H1 (cell line): Measurements from ENCODE around the gene MMP25. TPM values are rescaled to one million over a fixed set of nuclear protein-coding genes. Genes with fewer than 3 reads are reported as not detected.

Source experiments
- CTCF ChIA-PET: fragments of 300-600 bp; sonication (Branson Sonifier 250); formaldehyde crosslinking; loops from one replicate; lab custom pipeline; 2021; ENCODE audit not compliant: partially characterized antibody; lab: Charles Lee
- POLR2A ChIA-PET: fragments of 300-600 bp; sonication (Branson Sonifier 250); formaldehyde crosslinking; loops from one replicate; lab custom pipeline; 2021; ENCODE audit warnings: inconsistent platforms; ENCODE audit not compliant: partially characterized antibody; lab: Charles Lee
- DNase-seq, 2 experiments: peaks; one replicate each; pipeline versions ENCODE4 v3.0.0 to v3.0.0-alpha.2; 2010 to 2022; ENCODE audit warnings: low spot score in 2 of 2, low read depth in 1 of 2, mixed read lengths in 1 of 2
- FAIRE-seq: peaks from 2 replicates; lab custom pipeline; 2011; peaks lifted over from hg19 to GRCh38; lab: Jason Lieb, UNC
- H2AFZ ChIP-seq: 2 replicates; pipeline ENCODE4 v1.8.1; 2012; ENCODE audit warnings: low read length, inconsistent platforms
- H2AK5ac ChIP-seq: 2 replicates; pipeline ENCODE4 v1.6.1; 2013; ENCODE audit warnings: low read depth, low read length
- H2BK120ac ChIP-seq: replicated peaks from 2 replicates; pipeline ENCODE3; 2013; ENCODE audit warnings: low read depth, low read length, inconsistent platforms
- H2BK12ac ChIP-seq: 2 replicates; pipeline ENCODE4 v1.6.1; 2013; ENCODE audit warnings: low read depth, low read length
- H2BK15ac ChIP-seq: 2 replicates; pipeline ENCODE4 v1.6.1; 2013; ENCODE audit warnings: low read length
- H2BK20ac ChIP-seq: 2 replicates; pipeline ENCODE4 v1.6.1; 2013; ENCODE audit warnings: low read length
- H2BK5ac ChIP-seq: 2 replicates; pipeline ENCODE4 v1.6.1; 2013; ENCODE audit warnings: low read depth, low read length
- H3K14ac ChIP-seq: 2 replicates; pipeline ENCODE4 v1.6.1; 2013; ENCODE audit warnings: inconsistent platforms; ENCODE audit not compliant: insufficient read length
- H3K18ac ChIP-seq: 2 replicates; pipeline ENCODE4 v1.6.1; 2013; ENCODE audit warnings: low read length; ENCODE audit errors: extremely low read depth
- H3K23ac ChIP-seq: 2 replicates; pipeline ENCODE4 v1.6.1; 2013; ENCODE audit warnings: inconsistent platforms; ENCODE audit not compliant: insufficient read length
- H3K23me2 ChIP-seq: 2 replicates; pipeline ENCODE4 v1.6.1; 2013; ENCODE audit warnings: low read depth, low read length
- H3K27ac ChIP-seq: 2 replicates; pipeline ENCODE4 v1.6.1; 2011; ENCODE audit warnings: low read depth, low read length, inconsistent platforms
- H3K27me3 ChIP-seq, 4 experiments: replicated peaks in 1 of 4; 1 replicate in 1 of 4; 2 replicates in 3 of 4; pipeline versions ENCODE4 v1.6.1 to v1.8.1; 2011 to 2013; ENCODE audit warnings: low read length in 3 of 4, mild to moderate bottlenecking in 3 of 4, inconsistent platforms in 2 of 4, mixed read lengths in 2 of 4, moderate library complexity in 1 of 4; ENCODE audit not compliant: control insufficient read depth in 3 of 4, insufficient read depth in 3 of 4; ENCODE audit errors: extremely low read depth in 1 of 4
- H3K36me3 ChIP-seq, 4 experiments: 2 replicates each; pipeline versions ENCODE4 v1.6.1 to v1.8.1; 2011 to 2013; ENCODE audit warnings: mild to moderate bottlenecking in 4 of 4, low read length in 3 of 4, moderate library complexity in 2 of 4, control low read depth in 1 of 4, inconsistent platforms in 1 of 4; ENCODE audit not compliant: insufficient read depth in 4 of 4, control insufficient read depth in 2 of 4
- H3K4ac ChIP-seq: replicated peaks from 2 replicates; pipeline ENCODE3; 2013; ENCODE audit warnings: low read length, low read depth, mixed read lengths, inconsistent platforms; ENCODE audit not compliant: insufficient read length
- H3K4me1 ChIP-seq, 4 experiments: replicated peaks in 1 of 4; 1 replicate in 1 of 4; 2 replicates in 3 of 4; pipeline versions ENCODE4 v1.6.1 to v1.8.1; 2011 to 2013; ENCODE audit warnings: low read length in 3 of 4, inconsistent platforms in 2 of 4, mixed read lengths in 1 of 4; ENCODE audit not compliant: insufficient read depth in 4 of 4, control insufficient read depth in 3 of 4
- H3K4me2 ChIP-seq, 2 experiments: 2 replicates each; pipeline versions ENCODE4 v1.6.1 to v1.8.1; 2011 to 2013; ENCODE audit warnings: low read depth in 2 of 2, low read length in 2 of 2, control low read depth in 1 of 2, inconsistent platforms in 1 of 2, mild to moderate bottlenecking in 1 of 2; ENCODE audit not compliant: insufficient read depth in 1 of 2
- H3K4me3 ChIP-seq, 4 experiments: fragments of 200-600, 300-600 bp in 1 of 4; sonication (generic), shearing (Covaris generic), sonication (Bioruptor Twin) in 1 of 4; 2 replicates each; pipeline versions ENCODE4 v1.5.1 to v1.8.1; 2011 to 2016; ENCODE audit warnings: low read length in 4 of 4, low read depth in 3 of 4, control low read depth in 2 of 4, inconsistent platforms in 2 of 4, mild to moderate bottlenecking in 2 of 4, mixed read lengths in 1 of 4, moderate library complexity in 1 of 4; ENCODE audit not compliant: insufficient read depth in 2 of 4; ENCODE audit errors: extremely low read depth in 1 of 4
- H3K56ac ChIP-seq: replicated peaks from 2 replicates; pipeline ENCODE3; 2013; ENCODE audit warnings: low read depth, mild to moderate bottlenecking, mixed read lengths, low read length, inconsistent platforms; ENCODE audit not compliant: insufficient read length
- H3K79me1 ChIP-seq: 2 replicates; pipeline ENCODE4 v1.6.1; 2013; ENCODE audit warnings: low read depth, low read length, control low read depth
- H3K79me2 ChIP-seq, 2 experiments: 2 replicates each; pipeline versions ENCODE4 v1.6.1 to v1.8.1; 2012 to 2013; ENCODE audit warnings: low read length in 2 of 2, mild to moderate bottlenecking in 2 of 2, inconsistent platforms in 1 of 2; ENCODE audit not compliant: insufficient read depth in 2 of 2, control insufficient read depth in 1 of 2
- H3K9ac ChIP-seq, 4 experiments: replicated peaks in 1 of 4; 1 replicate in 1 of 4; 2 replicates in 3 of 4; pipeline versions ENCODE4 v1.6.1 to v1.8.1; 2011 to 2013; ENCODE audit warnings: low read depth in 3 of 4, low read length in 3 of 4, control low read depth in 2 of 4, mild to moderate bottlenecking in 2 of 4, moderate library complexity in 2 of 4, inconsistent platforms in 1 of 4; ENCODE audit errors: extremely low read depth in 1 of 4
- H3K9me3 ChIP-seq, 2 experiments: 2 replicates each; pipeline versions ENCODE4 v1.6.1 to v1.8.1; 2012 to 2013; ENCODE audit warnings: mild to moderate bottlenecking in 2 of 2, moderate library complexity in 2 of 2, control low read depth in 1 of 2, inconsistent platforms in 1 of 2, low read depth in 1 of 2, low read length in 1 of 2, mixed read lengths in 1 of 2; ENCODE audit not compliant: insufficient read depth in 2 of 2
- H4K20me1 ChIP-seq, 2 experiments: replicated peaks in 1 of 2; 2 replicates each; pipeline versions ENCODE3 to v1.8.1; 2011 to 2013; ENCODE audit warnings: inconsistent platforms in 2 of 2, low read length in 2 of 2, mild to moderate bottlenecking in 1 of 2; ENCODE audit not compliant: insufficient read depth in 2 of 2, control insufficient read depth in 1 of 2
- H4K5ac ChIP-seq: 2 replicates; pipeline ENCODE4 v1.6.1; 2013; ENCODE audit warnings: low read length, low read depth, mixed read lengths, inconsistent platforms; ENCODE audit not compliant: insufficient read length
- H4K8ac ChIP-seq: 2 replicates; pipeline ENCODE4 v1.8.0; 2013; ENCODE audit warnings: mild to moderate bottlenecking, moderate library complexity, low read length, inconsistent platforms; ENCODE audit not compliant: insufficient read depth; ENCODE audit errors: extremely low read depth
- H4K91ac ChIP-seq: replicated peaks from 2 replicates; pipeline ENCODE3; 2013; ENCODE audit warnings: low read length, mixed read lengths, inconsistent platforms; ENCODE audit not compliant: insufficient read length
- CREB1 ChIP-seq: IDR thresholded peaks from 2 replicates; pipeline ENCODE4 v1.6.1; 2012; ENCODE audit warnings: inconsistent platforms
- POLR2A ChIP-seq, 2 experiments: IDR thresholded peaks; 1 replicate in 1 of 2; 2 replicates in 1 of 2; pipeline ENCODE4 v1.6.1; 2011; ENCODE audit warnings: low read depth in 2 of 2, low read length in 2 of 2, mild to moderate bottlenecking in 2 of 2; ENCODE audit errors: control extremely low read depth in 1 of 2
- RFX5 ChIP-seq: IDR thresholded peaks from 2 replicates; pipeline ENCODE4 v1.6.1; 2011; ENCODE audit warnings: low read depth, low read length, improper control_type of control experiment, borderline replicate concordance
- RXRA ChIP-seq: IDR thresholded peaks from 2 replicates; pipeline ENCODE4 v1.6.1; 2011; ENCODE audit warnings: low read depth, mild to moderate bottlenecking, low read length, moderate library complexity; ENCODE audit not compliant: insufficient read depth
- SAP30 ChIP-seq: fragments of 300-600 bp; sonication (generic); IDR thresholded peaks from 2 replicates; pipeline ENCODE4 v1.7.1; 2012; ENCODE audit warnings: low read length, moderate library complexity, mild to moderate bottlenecking, inconsistent platforms; ENCODE audit not compliant: insufficient read depth, insufficient replicate concordance
- SIN3A ChIP-seq, 2 experiments: IDR thresholded peaks in 1 of 2; conservative IDR thresholded peaks in 1 of 2; 2 replicates each; pipeline ENCODE4 v1.6.1; 2011 to 2012; ENCODE audit warnings: low read length in 2 of 2, improper control_type of control experiment in 1 of 2, low read depth in 1 of 2, mild to moderate bottlenecking in 1 of 2
- WGBS, 2 experiments: shearing (Covaris generic) in 1 of 2; methylation state at CpG; one replicate each; pipeline versions ENCODE4 v1.1.6 to v1.1.7; 2013 to 2015; ENCODE audit warnings: low lambda C conversion rate in 2 of 2, mixed read lengths in 2 of 2, inconsistent platforms in 1 of 2, low coverage in 1 of 2, missing lambda C conversion rate in 1 of 2; ENCODE audit not compliant: insufficient replicate concordance in 2 of 2, insufficient coverage in 1 of 2, insufficient read length in 1 of 2; ENCODE audit errors: extremely low coverage in 1 of 2, missing lambda C conversion rate in 1 of 2; 5-methylcytosine and 5-hydroxymethylcytosine counted together
- polyA plus RNA-seq, 7 experiments: library from polyadenylated mRNA; depleted of rRNA in 3 of 7; stranded (reverse) in 5 of 7; unstranded in 2 of 7; fragments of >200 nt in 5 of 7; fragments of 200-250 nt in 2 of 7; gene quantifications; 1 replicate in 5 of 7; 2 replicates in 1 of 7; 4 replicates in 1 of 7; pipeline versions ENCODE4 v1.2.1 to v1.2.3, GENCODE V29; 2011 to 2013; ENCODE audit warnings: missing spikeins in 2 of 7, mixed read lengths in 2 of 7
- total RNA-seq: library from RNA; stranded (reverse); fragmentation: NEBNext Ultra II Directional; extraction: Animal tissue kit (Norgen Biotek cat#: 25700); gene quantifications from 2 replicates; pipeline ENCODE4 v1.2.1, GENCODE V29; 2021

The MMP25 gene
- total and polyA plus RNA-seq, 2 of the 8 experiments (the other 6 are each of a cell fraction or from before 2014, with no cell fraction given) = 7.7 to 26.7 TPM

GRCh38 chr16:3071655-3072054 is 25.3 kb downstream of the MMP25 start:
- no peak overlapping the region for H3K23ac ChIP-seq
- no peak overlapping the region for H2BK120ac ChIP-seq
- H2BK15ac ChIP-seq = no peak overlapping the region
- H2AFZ ChIP-seq = no peak overlapping the region
- H3K4me1 ChIP-seq = peaks cover 0 to 2% (median 0%) of the 10 kb centered on the region in 4 experiments; a peak in 2 of 7 replicates
- H3K14ac ChIP-seq = no peak overlapping the region
- no peak overlapping the region for H3K27ac ChIP-seq
- no peak overlapping the region for H3K4me2 ChIP-seq
- no peak overlapping the region for H3K18ac ChIP-seq
- FAIRE-seq (no peak), DNase-seq (no peak)
- H2BK5ac ChIP-seq = no peak overlapping the region
- no peaks in the 10 kb centered on the region for H3K23me2 ChIP-seq
- H4K8ac ChIP-seq = no peak overlapping the region
- no peak overlapping the region for H3K9ac ChIP-seq
- H3K79me1 ChIP-seq = no peaks in the 10 kb centered on the region
- no peak overlapping the region for H2AK5ac ChIP-seq
- H3K4ac ChIP-seq = no peak overlapping the region
- H3K4me3 ChIP-seq = no peak overlapping the region
- H3K79me2 ChIP-seq = no peaks in the 10 kb centered on the region
- no peak overlapping the region for H2BK20ac ChIP-seq
- ChIA-PET POLR2A (interaction anchor here (1.2 to 3.8 kb wide), 5 partner anchors 9 to 45 kb away, joined by 3 to 31 read pairs (median 4); partner anchors contain the start of gene ZSCAN10), CTCF (interaction anchor here (0.9 to 2.0 kb wide), 6 partner anchors 10 to 33 kb away, joined by 3 to 9 read pairs (median 4); no protein-coding TSS in a partner anchor)
- H4K91ac ChIP-seq = no peak overlapping the region
- TF ChIP-seq RXRA (no peak), SAP30 (no peak), RFX5 (no peak), SIN3A (conservative IDR thresholded peaks at IDR 0.05 in 1 of 2, IDR thresholded peaks at IDR 0.05 in 1 of 2; ENCODE audit: low read depth in 1 of 2, low read length in 2 of 2) (no peak), CREB1 (no peak), POLR2A (IDR thresholded peaks at IDR 0.05; ENCODE audit: control extremely low read depth in 1 of 2, low read depth in 2 of 2, low read length in 2 of 2) (no peak)
- H4K20me1 ChIP-seq = peaks cover 0 to 4% of the 10 kb centered on the region in 2 experiments
- H2BK12ac ChIP-seq = peak overlapping the region; percentile 71; the same call in 1 of the 2 replicates
- H3K56ac ChIP-seq = no peak overlapping the region
- no peaks in the 10 kb centered on the region for H3K9me3 ChIP-seq
- H3K36me3 ChIP-seq = no peaks in the 10 kb centered on the region
- no peak overlapping the region for H4K5ac ChIP-seq
- no peaks in the 10 kb centered on the region; a peak in 1 of 7 replicates for H3K27me3 ChIP-seq
- 94% methylated on average over 7 of the region's 7 CpGs; no CpG with 5 or more reads in 1 of the 2 experiments for WGBS, 2 experiments
